PC-9 (cell line): ENCODE measurements around the gene BBIP1.

Source experiments
- CTCF ChIP-seq: fragments of 200-600 bp; sonication (generic); conservative IDR thresholded peaks from 2 replicates; pipeline ENCODE4 v1.6.1; 2017; ENCODE audit warnings: mixed run types, antibody characterized with exemption, mild to moderate bottlenecking, moderate library complexity
- EZH2 ChIP-seq: fragments of 200-600 bp; sonication (generic); IDR thresholded peaks from 2 replicates; pipeline ENCODE4 v1.8.0; 2017; ENCODE audit warnings: antibody characterized with exemption, low read depth

GRCh38 chr10:110863361-110863760 lies 55.6 kb downstream of the BBIP1 start:
- TF ChIP-seq CTCF (no peak), EZH2 (no peak)
